Hepatocyte (in vitro differentiated cells): ENCODE measurements around the gene CBR3. TPM values are rescaled to one million over a fixed set of nuclear protein-coding genes. Genes with fewer than 3 reads are reported as not detected.

Source experiments
- DNase-seq: peaks from one replicate; pipeline ENCODE4 v3.0.0-alpha.2; 2016; ENCODE audit warnings: low spot score
- H2AFZ ChIP-seq: fragments of 200-600 bp; sonication (generic); 2 replicates; pipeline ENCODE4 v1.6.0; 2016; ENCODE audit warnings: antibody characterized with exemption, mild to moderate bottlenecking
- H3K27ac ChIP-seq: fragments of 200-600 bp; sonication (generic); 2 replicates; pipeline ENCODE4 v1.5.1; 2016; ENCODE audit warnings: mild to moderate bottlenecking
- H3K27me3 ChIP-seq: fragments of 200-600 bp; sonication (generic); 2 replicates; pipeline ENCODE4 v1.6.1; 2016
- H3K36me3 ChIP-seq: fragments of 200-600 bp; sonication (generic); replicated peaks from 2 replicates; pipeline ENCODE4 v1.5.1; 2016; ENCODE audit warnings: low read depth; ENCODE audit not compliant: insufficient read depth
- H3K4me1 ChIP-seq: fragments of 200-600 bp; sonication (generic); 2 replicates; pipeline ENCODE4 v1.5.1; 2016; ENCODE audit warnings: mild to moderate bottlenecking, moderate library complexity; ENCODE audit not compliant: insufficient read depth
- H3K4me2 ChIP-seq: fragments of 200-600 bp; sonication (generic); 2 replicates; pipeline ENCODE4 v1.6.0; 2016
- H3K4me3 ChIP-seq: fragments of 200-600 bp; sonication (generic); 2 replicates; pipeline ENCODE4 v1.5.1; 2016; ENCODE audit warnings: mild to moderate bottlenecking
- H3K79me2 ChIP-seq: fragments of 200-600 bp; sonication (generic); 2 replicates; pipeline ENCODE4 v1.6.0; 2017; ENCODE audit warnings: mild to moderate bottlenecking
- H3K9me2 ChIP-seq: fragments of 200-600 bp; sonication (generic); replicated peaks from 2 replicates; pipeline ENCODE4 v1.6.0; 2017; ENCODE audit warnings: mild to moderate bottlenecking; ENCODE audit not compliant: insufficient read depth
- H3K9me3 ChIP-seq: fragments of 200-600 bp; sonication (generic); 2 replicates; pipeline ENCODE4 v1.5.1; 2016; ENCODE audit warnings: low read depth, mild to moderate bottlenecking
- H4K20me1 ChIP-seq: fragments of 200-600 bp; sonication (generic); 2 replicates; pipeline ENCODE4 v1.6.0; 2016; ENCODE audit warnings: mild to moderate bottlenecking; ENCODE audit not compliant: insufficient read depth, poor library complexity, severe bottlenecking
- EZH2 ChIP-seq: fragments of 200-600 bp; sonication (generic); IDR thresholded peaks from 2 replicates; pipeline ENCODE4 v1.6.1; 2016; ENCODE audit warnings: antibody characterized with exemption, mild to moderate bottlenecking, borderline replicate concordance
- EZH2phosphoT487 ChIP-seq: fragments of 200-600 bp; sonication (generic); IDR thresholded peaks from one replicate; pipeline ENCODE4 v1.6.1; 2018; ENCODE audit warnings: antibody characterized with exemption, mild to moderate bottlenecking, low read depth, moderate library complexity; ENCODE audit not compliant: unreplicated experiment, severe bottlenecking
- WGBS: methylation state at CpG from one replicate; pipeline ENCODE4 v1.1.6; 2016; ENCODE audit warnings: low lambda C conversion rate; ENCODE audit errors: missing lambda C conversion rate; 5-methylcytosine and 5-hydroxymethylcytosine counted together
- polyA plus RNA-seq: library from polyadenylated mRNA; unstranded; fragments of >200 nt; fragmentation: Nextera tagmentation; extraction: Ambion mirVana; gene quantifications from 2 replicates; pipeline ENCODE4 v1.2.1, GENCODE V29; 2016
- total RNA-seq: library from RNA; depleted of rRNA; stranded (reverse); fragments of >200 nt; gene quantifications from 2 replicates; pipeline ENCODE4 v1.2.3, GENCODE V29; 2014
- TF ChIP-seq, protein P1 (sequence below): fragments of 200-600 bp; sonication (generic); IDR thresholded peaks from 2 replicates; pipeline ENCODE4 v1.5.1; 2016; ENCODE audit warnings: antibody characterized with exemption, mild to moderate bottlenecking; ENCODE audit not compliant: poor library complexity

CBR3 gene
- total and polyA plus RNA-seq, 2 experiments from 2014 or later = 0.22 to 1.7 TPM

DNA sequence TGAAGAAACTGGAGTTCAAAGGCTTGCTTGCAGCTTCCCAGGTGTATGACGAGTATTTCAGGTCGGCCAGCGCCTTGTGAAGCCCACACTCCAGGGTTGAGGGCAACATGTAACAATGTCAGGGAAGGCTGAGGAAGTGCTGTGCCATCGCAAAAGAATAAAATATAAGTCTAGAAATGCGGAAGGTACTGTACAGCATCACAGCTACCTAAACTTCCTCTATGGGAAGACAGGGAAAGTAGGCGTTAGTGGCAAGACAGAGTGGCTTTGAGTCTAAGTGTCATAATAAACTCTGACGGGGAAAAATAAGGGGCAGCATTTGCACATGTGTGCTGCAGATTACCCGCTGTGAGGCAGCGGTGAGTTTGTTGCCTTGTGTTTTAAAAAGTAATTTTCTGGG, 50.6 kb downstream of the CBR3 start:
- Histone ChIP-seq H3K27ac (no peak overlapping the region), H3K79me2 (no peaks in the 10 kb centered on the region), H3K36me3 (no peaks in the 10 kb centered on the region), H2AFZ (no peak overlapping the region), H3K27me3 (no peaks in the 10 kb centered on the region), H4K20me1 (no peaks in the 10 kb centered on the region), H3K9me3 (no peaks in the 10 kb centered on the region), H3K4me3 (no peak overlapping the region), H3K9me2 (no peaks in the 10 kb centered on the region), H3K4me2 (no peak overlapping the region), H3K4me1 (peaks cover 4% of the 10 kb centered on the region)
- TF ChIP-seq EZH2phosphoT487 = no peak
- TF ChIP-seq, protein P1, sequence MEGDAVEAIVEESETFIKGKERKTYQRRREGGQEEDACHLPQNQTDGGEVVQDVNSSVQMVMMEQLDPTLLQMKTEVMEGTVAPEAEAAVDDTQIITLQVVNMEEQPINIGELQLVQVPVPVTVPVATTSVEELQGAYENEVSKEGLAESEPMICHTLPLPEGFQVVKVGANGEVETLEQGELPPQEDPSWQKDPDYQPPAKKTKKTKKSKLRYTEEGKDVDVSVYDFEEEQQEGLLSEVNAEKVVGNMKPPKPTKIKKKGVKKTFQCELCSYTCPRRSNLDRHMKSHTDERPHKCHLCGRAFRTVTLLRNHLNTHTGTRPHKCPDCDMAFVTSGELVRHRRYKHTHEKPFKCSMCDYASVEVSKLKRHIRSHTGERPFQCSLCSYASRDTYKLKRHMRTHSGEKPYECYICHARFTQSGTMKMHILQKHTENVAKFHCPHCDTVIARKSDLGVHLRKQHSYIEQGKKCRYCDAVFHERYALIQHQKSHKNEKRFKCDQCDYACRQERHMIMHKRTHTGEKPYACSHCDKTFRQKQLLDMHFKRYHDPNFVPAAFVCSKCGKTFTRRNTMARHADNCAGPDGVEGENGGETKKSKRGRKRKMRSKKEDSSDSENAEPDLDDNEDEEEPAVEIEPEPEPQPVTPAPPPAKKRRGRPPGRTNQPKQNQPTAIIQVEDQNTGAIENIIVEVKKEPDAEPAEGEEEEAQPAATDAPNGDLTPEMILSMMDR = no peak
- TF ChIP-seq EZH2 = no peak
- DNase-seq = no peak
- 90% methylated on average over 9 of the region's 9 CpGs for WGBS

DNA sequence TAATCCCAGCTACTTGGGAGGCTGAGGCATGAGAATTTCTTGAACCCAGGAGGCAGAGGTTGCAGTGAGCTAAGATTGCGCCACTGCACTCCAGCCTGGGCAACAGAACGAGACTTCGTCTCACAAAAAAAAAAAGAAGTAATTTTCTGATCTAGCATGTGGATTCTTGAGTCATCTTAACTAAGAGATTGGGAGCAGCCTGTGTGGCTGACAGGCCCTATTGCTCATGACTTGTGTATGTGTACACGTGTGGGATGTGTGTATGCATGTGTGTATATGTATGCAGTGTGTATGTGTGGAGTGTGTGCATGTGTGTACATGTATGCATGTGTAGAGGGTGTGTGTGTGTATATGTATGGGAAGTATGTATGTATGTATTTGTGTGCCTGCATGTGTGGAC, 51.2 kb downstream of the CBR3 start:
- Histone ChIP-seq H3K79me2 (no peaks in the 10 kb centered on the region), H4K20me1 (no peaks in the 10 kb centered on the region), H3K4me2 (no peak overlapping the region), H3K4me1 (peaks cover 4% of the 10 kb centered on the region), H2AFZ (no peak overlapping the region), H3K4me3 (no peak overlapping the region), H3K9me3 (no peaks in the 10 kb centered on the region), H3K36me3 (no peaks in the 10 kb centered on the region), H3K27ac (no peak overlapping the region), H3K9me2 (no peaks in the 10 kb centered on the region), H3K27me3 (no peaks in the 10 kb centered on the region)
- no peak for DNase-seq
- TF ChIP-seq, protein P1 = no peak
- no peak for TF ChIP-seq EZH2phosphoT487
- no peak for TF ChIP-seq EZH2
- WGBS = 91% methylated on average over 4 of the region's 4 CpGs

DNA sequence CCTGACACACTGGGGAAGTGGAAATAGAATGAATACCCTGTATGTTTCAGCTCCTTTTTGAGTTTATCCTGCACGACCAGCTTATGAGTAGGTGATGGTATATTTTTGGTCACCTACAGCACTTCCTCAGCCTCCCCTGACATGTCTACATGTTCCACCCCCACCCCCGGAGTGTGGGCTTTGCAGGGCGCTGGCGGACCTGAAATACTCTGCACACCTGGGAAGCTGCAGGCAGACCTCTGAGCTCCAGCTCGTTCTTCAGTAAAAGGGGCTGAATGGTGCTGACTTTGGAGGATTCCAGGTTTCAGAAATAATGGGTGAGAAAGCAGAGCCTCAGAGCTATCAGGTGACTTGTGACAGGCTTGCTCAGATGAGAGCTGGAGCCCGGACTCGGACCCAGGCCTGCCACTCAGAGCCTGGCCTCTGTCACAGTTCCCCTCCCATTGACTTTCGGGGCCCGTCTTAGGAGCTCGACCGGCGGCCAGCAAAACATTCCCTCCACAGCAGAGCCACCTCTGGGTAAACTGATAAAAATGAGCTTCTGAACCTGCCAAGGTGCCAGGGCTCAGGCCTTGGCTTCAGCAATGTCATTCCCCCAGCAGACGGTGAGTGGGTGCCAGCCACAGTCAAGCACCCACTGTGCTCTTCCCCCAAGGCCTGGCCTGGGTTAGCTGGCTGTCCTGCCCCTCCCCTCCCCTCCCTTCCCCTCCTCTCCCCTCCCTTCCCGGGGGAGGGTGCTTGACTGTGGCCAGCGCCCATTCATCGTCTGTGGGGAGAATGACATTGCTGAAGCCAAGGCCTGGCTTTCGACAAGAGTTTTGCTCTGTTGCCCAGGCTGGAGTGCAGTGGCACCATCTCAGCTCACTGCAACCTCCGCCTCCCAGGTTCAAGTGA, 51.9 kb downstream of the CBR3 start:
- Histone ChIP-seq H3K36me3 (no peaks in the 10 kb centered on the region), H3K27me3 (no peaks in the 10 kb centered on the region), H2AFZ (no peak overlapping the region), H3K9me3 (no peaks in the 10 kb centered on the region), H3K4me2 (no peak overlapping the region), H3K27ac (no peak overlapping the region), H4K20me1 (no peaks in the 10 kb centered on the region), H3K4me3 (no peak overlapping the region), H3K79me2 (no peaks in the 10 kb centered on the region), H3K4me1 (peaks cover 4% of the 10 kb centered on the region), H3K9me2 (no peaks in the 10 kb centered on the region)
- TF ChIP-seq EZH2 = no peak
- TF ChIP-seq, protein P1 = no peak
- TF ChIP-seq EZH2phosphoT487 = no peak
- 84% methylated on average over 16 of the region's 18 CpGs for WGBS
- DNase-seq = no peak
